GM19324 (cell line): ENCODE data around the gene OSCP1.

Experiments used
- ATAC-seq: cut with Tn5 transposase; IDR thresholded peaks from one replicate; pipeline ENCODE4 v1.9.1; 2021; ENCODE audit warnings: mild to moderate bottlenecking, moderate library complexity; ENCODE audit not compliant: unreplicated experiment, low FRiP score

Gene OSCP1

DNA sequence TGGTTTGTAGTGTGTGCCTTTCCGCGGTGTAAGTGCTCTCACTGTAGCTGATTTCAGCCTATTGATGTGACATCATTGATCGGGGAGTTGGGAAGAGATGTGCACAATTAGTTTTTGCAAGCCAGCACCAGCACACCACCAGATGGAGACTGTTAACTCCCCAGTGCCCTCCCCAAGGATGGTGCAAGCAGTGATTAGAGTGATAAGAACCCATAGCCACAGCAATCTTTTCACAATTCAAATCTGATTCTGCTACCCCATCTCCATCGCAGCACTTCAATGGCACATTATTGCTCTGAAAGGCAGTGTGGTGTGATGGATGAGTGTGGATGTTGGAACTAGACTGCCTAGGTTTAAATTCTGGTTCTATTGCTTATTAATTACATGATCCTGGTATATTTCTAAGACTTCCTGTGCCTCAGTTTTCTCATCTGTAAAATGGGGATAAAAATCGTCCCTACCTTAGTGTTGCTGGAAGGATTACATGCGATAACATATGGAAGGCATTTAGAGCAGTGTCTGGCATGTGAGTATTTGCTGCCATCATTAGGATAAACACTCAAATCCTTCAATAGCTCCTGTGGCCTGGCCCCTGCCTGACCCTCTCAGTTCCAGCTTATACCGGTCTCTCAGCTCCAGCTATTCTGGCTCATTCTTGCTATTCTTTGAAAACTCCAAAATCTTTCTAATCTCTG, 25.8 kb upstream of the OSCP1 start:
- ATAC-seq = no peak

DNA sequence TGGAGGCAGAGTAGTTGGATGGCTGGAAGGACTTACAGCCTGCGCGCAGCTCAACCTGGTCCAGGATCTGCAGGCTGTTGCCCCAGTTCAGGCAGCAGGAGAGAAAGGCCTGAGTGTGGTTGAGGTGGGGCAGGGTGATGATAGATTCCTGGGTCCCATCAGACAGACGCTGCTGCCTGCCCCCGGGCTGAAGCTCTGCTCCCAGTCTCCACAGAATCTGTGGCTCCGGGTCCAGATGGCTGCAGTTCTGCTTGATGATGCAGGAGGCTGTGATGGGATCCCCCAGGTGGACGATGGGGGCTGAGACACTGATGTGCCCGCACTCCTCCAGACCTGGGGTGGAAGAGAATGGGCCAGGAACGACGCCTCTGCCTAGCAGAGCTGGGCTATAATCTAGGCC, 25.1 kb upstream of the OSCP1 start:
- no peak for ATAC-seq

DNA sequence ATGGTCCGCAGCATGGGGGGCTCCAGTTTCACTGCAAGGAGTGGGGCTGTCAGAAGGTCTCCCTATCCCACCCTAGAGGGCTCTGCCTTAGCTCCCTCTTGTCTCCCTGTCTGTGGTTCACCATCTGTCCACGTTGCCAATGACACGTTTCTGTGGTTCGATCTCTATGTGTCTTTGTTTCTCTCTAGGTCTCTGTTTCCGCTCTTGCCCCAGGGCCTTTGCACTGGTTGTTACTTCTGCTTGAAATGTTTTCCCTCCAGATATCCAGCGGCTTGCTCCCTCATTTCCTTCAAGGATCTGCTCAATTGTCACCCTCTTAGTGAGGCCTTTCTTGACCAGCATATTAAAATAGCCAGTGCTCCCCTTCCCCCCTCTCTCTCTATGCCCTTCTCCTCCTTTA, 22.4 kb upstream of the OSCP1 start:
- ATAC-seq = no peak

DNA sequence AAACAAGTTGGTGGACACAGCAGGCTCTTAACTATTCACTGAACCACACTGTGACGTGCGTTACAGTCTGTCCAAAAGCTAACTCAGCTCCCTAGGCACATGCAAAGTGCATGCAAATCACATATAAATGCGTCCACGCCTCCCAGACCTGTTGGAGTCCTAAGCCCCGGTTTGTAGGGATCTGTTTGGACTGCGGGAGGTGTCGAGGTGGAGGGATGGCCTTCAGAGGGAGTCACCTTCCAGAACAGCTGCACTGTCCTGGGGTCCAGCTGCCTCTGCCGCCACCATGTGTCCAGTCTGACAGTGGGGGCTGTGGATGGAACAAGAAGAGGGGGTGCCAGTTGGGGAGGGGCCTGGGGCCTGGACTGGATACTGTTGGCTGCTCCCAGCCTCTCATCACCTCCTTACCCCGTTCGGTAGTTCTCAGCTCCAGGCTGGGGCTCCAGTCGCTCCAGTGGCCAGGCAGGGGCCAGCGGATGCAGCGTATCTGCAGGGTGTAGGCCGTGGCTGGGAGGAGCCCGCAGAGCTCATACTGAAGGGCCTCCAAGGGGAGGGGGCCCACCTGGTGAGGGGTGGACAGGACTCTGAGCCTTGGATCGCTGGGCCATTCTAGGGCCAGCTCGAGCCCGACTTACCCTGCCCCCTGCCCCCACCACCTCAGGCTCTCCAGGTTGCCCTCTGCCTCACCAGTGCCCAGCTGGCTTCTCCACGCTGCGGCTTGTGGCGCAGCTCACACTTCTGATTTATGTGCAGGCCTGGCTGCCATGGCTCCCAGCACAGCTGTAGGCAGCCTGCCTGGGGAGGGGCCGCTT, 21.8 kb upstream of the OSCP1 start:
- ATAC-seq = no peak

DNA sequence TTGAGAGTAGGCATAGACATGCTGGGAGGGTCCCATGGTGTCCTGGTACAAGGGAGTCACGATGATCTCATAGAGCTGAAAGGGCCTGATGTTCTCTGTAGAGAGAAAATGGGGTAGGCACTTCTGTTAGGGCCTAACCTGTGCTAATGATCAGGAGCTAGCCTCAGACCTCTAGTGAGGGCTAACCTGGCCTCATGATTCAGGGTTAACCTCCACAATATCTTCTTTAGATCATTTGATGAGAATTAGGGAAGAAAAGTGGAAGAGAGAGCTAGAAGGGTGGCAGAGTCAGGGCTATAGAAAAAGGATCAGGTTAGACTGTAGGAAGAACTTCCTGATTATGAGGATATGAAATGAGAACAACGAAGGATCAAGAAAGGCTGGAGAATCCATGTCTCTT, 18.9 kb upstream of the OSCP1 start:
- ATAC-seq = no peak

DNA sequence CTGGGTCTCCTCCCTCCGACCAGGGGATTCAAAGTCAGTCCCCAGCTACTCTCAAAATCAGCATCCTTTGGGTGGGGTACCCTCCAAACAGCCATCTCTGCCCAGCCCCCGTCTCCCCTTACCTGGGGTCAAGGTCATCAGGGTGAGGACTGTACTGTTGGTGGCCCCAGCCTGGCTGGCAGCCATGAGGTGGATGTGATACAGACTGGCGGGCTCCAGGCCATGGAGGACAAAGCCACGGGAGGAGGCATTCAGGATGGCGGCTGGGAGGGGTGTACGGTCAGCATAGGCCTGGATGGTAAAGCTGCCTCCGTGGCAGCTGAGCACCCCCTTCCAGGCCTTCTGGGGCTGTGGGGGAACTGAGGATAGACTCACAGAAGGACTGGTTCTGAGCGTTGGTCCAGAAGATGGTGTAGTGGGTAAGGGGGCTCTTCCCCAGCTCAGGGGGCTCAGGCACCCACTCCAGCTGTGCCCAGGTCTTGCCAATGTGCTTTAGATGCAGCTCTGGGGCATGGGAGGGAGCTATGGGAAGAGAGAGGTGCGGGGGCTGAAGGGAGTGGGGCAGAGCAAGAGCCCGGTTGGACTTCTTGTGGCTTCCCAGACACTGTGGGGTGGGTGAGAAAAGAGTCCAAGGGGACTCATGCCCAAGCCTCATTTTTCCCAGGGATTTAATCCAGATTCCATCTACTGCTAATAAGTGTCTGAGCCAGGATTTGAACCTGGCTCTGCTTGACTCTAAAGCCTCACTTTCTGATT, 17.6 kb upstream of the OSCP1 start:
- no peak for ATAC-seq

DNA sequence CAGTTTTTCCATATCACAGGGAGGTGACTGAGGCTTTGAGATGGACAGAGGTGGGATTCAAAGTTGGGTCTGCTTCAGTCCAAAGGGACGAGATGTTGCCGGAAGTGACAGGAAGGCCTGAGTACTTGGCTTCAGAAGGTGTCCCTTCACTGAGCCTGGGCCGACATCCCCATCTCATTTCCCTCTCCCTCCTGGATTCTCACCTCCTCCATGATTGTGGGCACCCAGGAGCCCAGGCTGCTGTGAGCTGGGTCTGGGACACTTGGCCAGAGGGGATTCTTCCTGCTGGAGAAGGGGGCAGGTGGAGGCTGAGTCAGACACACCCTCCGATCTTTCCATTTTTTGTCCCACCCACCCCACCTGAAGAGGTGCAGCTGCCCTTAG, 16.8 kb upstream of the OSCP1 start:
- ATAC-seq = no peak

DNA sequence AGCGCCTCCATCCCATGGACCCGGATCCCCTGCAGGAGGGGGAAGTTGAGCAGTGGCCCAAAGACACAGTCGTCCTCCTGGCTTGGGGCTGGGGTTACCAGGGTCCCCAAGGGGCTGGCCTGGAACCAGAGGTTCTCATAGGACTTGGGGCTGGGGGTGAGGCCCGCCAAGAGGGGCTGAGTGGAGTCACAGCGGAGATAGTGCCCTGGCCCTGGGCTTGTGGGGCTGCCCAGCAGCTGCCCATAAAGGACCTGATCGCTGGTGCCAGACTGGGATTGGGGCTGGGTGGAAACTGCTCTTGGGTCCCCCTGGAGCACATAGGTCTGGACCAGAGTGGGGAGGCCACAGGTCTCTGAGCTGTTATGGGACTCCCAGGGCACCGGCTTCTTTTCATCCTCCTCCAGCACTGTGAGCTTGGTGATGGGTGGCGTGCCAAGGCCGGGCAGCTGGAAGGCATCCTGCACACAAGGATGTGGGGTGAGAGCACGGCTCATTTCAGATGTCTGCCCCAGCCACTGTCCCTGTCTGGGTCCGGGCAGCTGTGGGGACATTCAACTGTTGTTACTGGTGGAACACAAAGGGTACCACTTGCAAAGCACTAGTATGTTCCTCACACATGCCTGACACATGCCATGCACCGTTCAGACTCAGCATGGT, 16.2 kb upstream of the OSCP1 start:
- no peak for ATAC-seq

DNA sequence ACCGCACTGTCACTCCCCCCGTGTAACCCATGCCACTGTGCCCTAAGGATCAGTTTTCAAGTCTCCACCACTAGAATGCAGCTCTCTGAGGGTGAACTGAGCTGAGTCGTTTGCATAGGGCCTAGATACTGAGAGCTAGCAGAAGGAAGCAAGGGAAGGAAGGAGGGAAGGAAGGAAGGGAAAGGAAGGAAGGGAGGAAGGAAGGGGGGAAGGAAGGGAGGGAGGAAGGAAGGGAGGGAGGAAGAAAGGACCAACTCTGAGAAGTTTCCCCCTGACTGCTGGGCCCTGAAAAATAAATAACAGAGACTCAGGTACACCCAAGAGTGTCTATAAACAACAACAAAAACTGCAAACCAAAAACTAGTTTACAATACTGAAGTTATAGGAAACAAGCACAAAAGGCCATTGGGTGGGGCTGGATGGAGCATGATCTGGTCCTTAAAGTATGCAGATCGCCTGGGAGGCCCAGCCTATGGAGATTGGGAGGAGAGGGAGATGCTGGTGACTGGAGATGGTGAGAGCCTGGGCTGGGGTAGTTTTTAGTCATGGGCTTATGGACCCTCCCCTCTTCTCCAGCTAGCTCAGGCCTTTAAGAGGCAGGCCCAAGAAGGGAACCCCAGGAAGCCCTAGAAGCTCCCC, 15.6 kb upstream of the OSCP1 start:
- ATAC-seq = no peak

DNA sequence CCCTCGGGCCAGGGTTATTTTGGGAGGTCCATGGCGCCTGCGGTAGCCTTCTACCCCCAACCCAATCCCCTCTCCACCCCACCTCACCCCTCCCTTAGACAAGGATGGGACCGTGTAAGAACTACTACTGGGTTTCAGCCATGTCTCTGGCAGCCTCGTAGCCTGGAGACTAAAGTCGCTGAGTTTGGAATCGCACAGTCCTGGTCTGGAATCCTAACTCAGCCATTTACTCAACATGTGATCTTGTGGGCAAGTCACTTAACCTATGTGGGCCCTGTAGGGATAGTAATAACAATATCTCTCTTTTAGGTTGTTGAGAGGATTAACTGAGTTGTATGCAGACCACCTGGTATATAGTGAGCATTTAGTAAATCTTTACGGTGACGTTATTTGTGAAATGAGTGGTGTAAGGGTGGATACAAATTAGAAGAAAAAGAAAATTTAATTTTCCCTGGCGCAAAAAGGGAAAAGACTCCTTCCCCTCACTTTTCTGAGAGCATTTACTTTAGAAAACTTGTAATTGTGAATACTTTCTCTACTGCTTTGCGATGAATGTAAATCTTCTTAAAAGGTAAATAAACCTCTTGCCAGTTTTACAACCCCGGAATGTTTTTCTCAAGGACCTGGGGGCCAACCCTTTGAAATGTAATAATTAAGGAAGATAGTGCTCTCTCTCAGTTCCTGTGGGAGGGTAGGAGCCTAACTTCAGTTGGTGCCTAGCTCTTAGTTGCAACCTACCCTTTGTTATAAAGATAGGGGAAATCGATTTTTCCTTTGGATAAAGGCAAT, 14.5 kb upstream of the OSCP1 start:
- ATAC-seq = peak; percentile 30

DNA sequence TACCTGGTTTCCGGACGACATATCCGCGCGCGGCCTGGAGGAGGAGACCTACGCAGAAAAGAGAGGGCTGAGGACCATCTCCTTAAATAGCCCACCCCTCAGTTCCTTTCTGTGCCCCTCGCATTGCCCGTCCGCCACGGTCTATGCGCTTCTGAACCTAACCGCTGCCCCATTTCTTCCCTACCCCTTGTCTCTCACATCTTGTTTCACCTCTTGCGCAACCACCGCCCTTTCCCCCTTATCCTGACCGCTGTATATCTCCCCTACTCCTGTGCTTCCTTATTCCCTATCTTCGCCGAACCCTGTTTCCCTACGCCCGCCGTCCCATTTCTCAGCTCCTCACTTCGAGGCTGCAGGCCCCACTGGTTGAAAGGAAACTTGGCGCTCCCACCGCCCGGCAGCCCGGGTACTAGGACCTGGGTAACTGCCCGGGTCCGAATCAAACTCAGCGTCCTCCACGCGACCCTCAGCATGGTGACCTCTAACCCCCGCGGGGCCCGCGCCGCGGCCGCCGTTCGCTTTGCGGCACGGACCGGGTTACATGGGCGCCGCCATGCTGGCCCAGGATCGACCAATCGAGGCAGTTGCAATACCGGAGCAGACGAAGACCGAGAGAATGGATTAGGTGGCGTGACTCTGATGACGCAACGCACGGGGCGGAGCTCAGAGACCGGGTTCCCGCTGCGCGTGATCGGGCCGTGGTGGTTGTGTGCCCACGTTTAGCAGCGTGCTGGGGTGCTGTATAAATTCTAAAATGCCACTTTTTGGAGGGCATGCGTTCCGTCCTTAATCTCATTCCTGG, 13.8 kb upstream of the OSCP1 start, which contains the start of gene MRPS15:
Gene MRPS15, minus strand, starts transcription at position 582 of the 802 bp plus-strand sequence. Its CDS starts 109 bp downstream, at position 473.
- ATAC-seq = peak; percentile 92

DNA sequence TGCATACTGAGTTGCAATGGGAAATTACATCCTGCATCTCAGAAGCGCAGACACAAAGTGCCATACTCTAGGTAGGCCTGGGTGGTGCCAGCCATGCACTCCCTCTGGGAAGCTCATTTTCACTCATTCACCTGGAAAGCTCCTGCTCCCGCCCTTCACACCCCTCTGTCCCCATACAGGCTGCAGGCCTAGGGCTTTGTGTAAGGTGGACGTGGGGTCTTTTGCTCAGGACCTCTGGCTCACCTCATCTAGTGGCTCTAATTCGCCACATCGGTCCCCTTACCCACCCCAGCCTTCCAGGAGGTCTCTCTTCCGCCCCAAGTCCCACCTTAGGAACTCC, 13.2 kb upstream of the OSCP1 start:
- ATAC-seq = peak; percentile 7

DNA sequence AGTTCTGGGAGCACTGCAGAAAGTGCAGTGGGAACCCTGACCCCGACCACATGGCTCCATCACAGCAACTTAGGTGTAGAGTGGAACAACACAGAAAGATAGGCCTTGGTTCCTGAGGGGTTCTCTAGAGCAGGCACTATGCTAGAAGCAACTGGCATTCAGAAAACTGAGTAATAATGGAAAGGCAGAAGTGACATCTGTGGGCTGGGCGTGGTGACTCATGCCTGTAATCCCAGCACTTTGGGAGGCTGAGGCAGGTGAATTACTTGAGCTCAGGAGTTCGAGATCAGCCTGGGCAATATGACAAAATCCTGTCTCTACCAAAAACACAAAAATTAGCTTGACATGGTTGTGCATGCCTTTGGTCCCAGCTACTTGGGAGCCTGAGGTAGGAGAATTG, 8.7 kb upstream of the OSCP1 start:
- no peak for ATAC-seq

DNA sequence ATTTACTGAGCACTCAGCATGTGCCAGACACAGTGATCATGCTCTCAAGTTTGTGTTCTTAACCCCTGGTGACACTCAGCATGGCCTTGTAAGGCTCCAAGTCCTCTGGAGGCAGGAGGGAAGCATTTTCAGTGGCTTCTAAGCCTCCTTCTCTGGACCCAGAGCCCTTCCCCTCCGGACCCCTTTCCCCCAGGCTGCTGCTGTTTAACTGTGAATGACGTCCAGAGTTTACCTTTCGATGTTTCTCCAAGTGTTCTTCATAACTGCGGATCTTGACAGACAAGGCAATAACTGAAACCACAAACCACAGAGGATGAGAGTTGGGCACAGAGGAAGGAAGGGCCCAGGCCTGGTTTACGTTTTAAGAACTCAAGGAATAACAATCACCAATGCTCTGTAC, 7.4 kb upstream of the OSCP1 start:
- no peak for ATAC-seq

DNA sequence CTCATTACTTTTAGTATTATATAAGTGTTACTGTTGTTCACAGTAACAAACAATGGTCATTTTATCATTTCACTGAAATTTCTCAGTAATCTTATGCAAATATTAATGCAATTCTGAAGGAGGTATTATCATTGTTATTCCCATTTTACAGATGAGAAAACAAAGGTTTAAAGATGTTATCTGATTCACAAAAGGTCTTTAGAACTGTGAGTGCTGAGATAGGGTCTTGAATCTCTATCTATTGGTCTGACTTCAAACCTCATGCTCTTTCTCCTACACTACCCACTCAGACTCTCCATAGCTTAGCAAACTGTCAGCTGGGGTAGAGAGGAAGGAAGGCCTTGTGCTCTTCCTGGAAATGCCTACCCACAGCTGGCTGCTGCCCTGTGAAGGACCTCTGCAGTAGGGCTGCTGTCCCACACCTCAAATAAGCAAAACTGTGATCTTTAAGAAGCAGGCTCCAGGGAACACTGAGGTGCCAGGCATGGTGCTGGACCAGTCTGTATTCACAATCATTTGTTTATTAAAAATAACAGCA, 6.2 kb upstream of the OSCP1 start:
- ATAC-seq = no peak

DNA sequence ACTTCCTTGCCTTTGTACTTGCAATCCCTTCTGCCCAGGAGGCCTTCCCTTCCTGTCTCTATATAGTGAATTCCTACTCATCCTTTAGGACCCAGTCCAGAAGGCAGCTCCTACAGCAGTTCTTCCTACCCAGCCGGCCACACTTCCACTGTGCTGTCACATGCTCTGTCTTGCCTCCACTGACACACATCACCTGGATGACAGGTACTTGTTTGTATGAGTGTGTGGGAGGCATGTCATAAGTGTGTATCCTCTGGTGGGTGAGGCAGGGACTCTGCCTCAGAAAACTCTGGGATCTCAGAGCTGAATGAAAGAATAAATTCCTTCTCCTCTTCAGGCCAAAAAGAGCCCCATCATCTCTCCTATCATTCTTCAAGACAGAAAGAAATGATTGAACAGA, 5.1 kb upstream of the OSCP1 start:
- no peak for ATAC-seq

DNA sequence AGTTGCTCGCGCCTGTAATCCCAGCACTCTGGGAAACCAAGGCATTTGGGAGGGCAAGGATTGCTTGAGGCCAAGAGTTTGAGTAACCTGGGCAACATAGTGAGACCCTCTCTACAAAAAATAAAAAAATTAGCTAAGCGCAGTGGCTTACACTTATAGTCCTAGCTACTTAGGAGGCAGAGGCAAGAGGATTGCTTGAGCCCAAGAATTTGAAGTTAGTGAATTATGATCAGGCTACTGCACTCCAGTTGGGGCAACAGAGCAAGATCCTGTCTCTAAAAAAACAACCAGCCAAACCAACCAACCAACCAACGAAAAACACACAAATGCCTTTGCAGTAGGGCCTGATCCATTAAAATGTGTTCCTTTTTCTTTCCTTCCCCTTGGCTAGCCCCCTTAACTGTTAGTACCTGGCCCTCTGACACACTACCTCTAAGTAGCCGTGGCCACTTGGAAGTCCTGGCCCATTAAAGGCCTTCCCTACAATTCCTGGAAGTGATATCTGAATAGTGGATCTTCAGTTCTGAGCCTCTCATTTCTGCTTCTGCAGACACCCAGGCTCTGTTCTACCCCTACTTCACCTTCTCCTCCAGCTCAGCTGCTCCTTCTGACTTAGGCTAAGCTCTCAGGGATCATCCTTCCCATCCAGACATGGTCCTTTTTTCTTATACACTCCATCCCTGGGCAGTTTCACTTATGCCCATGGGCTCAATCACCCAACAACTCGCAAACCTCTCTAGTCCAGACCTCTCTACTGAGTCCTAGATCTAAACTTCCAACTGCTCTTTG, 3.5 kb upstream of the OSCP1 start:
- ATAC-seq = no peak

DNA sequence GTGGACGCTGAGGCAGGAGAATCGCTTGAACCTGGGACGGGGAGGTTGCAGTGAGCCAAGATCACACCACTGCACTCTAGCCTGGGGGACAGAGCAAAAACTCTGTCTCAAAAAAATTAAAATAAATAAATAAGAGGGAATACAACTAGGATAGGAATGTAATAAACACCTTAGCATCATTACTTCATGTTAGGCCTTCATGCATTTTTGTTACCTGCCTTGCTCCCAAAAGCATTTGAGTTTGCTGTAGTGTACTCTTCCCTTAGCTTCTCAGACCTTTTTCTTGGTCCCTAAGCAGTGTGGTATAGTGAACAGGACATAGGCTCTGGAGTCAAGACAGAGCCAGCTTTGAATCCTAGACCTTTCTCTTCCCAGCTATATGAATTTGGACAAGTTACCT, 2.8 kb upstream of the OSCP1 start:
- ATAC-seq = no peak
